GM23338 (cell line): ENCODE results near the gene DDC. TPM values are rescaled to one million over a fixed set of nuclear protein-coding genes. Genes with fewer than 3 reads are reported as not detected.

Experiments used
- ATAC-seq: fragments of 200-7000 bp; cut with Tn5 transposase; 3 replicates; pipeline ENCODE4 v1.9.1; 2020
- DNase-seq: peaks from one replicate; pipeline ENCODE4 v3.0.0-alpha.2; 2015; ENCODE audit warnings: low spot score
- H2AFZ ChIP-seq: fragments of 200-600 bp; sonication (generic); 2 replicates; pipeline ENCODE4 v1.8.0; 2016; ENCODE audit warnings: antibody characterized with exemption, mild to moderate bottlenecking, moderate library complexity
- H3F3A ChIP-seq: fragments of 200-600 bp; sonication (generic); replicated peaks from 2 replicates; pipeline ENCODE4 v1.8.0; 2017; ENCODE audit warnings: antibody characterized with exemption, mixed run types, low read depth
- H3K27ac ChIP-seq: fragments of 200-600 bp; sonication (generic); 2 replicates; pipeline ENCODE4 v1.6.1; 2016; ENCODE audit warnings: low read depth
- H3K27me3 ChIP-seq: fragments of 200-600 bp; sonication (generic); 2 replicates; pipeline ENCODE4 v1.8.0; 2016; ENCODE audit warnings: mild to moderate bottlenecking, mixed run types, moderate library complexity; ENCODE audit not compliant: insufficient read depth
- H3K36me3 ChIP-seq: fragments of 200-600 bp; sonication (generic); 2 replicates; pipeline ENCODE4 v1.8.0; 2016; ENCODE audit warnings: mild to moderate bottlenecking; ENCODE audit not compliant: insufficient read depth
- H3K4me1 ChIP-seq: fragments of 200-600 bp; sonication (generic); 2 replicates; pipeline ENCODE4 v1.8.0; 2016; ENCODE audit warnings: mild to moderate bottlenecking, moderate library complexity; ENCODE audit not compliant: insufficient read depth
- H3K4me2 ChIP-seq: fragments of 200-600 bp; sonication (generic); 2 replicates; pipeline ENCODE4 v1.7.1; 2017; ENCODE audit warnings: mixed run types
- H3K4me3 ChIP-seq: fragments of 200-600 bp; sonication (generic); 2 replicates; pipeline ENCODE4 v1.6.1; 2016; ENCODE audit warnings: mixed run types
- H3K79me2 ChIP-seq: fragments of 200-600 bp; sonication (generic); replicated peaks from 2 replicates; pipeline ENCODE4 v1.8.0; 2017; ENCODE audit warnings: mild to moderate bottlenecking; ENCODE audit not compliant: insufficient read depth
- H3K9me2 ChIP-seq: fragments of 200-600 bp; sonication (generic); 2 replicates; pipeline ENCODE4 v1.8.0; 2017; ENCODE audit not compliant: insufficient read depth
- H4K20me1 ChIP-seq: fragments of 200-600 bp; sonication (generic); replicated peaks from 2 replicates; pipeline ENCODE4 v1.8.0; 2017; ENCODE audit warnings: mild to moderate bottlenecking; ENCODE audit not compliant: insufficient read depth
- H3K27ac Mint-ChIP-seq: 2 replicates; pipeline ENCODE4 v1.8.0; 2020; ENCODE audit warnings: inconsistent platforms, mild to moderate bottlenecking, moderate library complexity, mixed read lengths
- H3K27me3 Mint-ChIP-seq: 3 replicates; pipeline ENCODE4 v1.8.0; 2022; ENCODE audit warnings: low read depth, mild to moderate bottlenecking, moderate library complexity, mixed read lengths, inconsistent platforms; ENCODE audit not compliant: insufficient read depth, poor library complexity
- H3K36me3 Mint-ChIP-seq: 3 replicates; pipeline ENCODE4 v1.8.0; 2021; ENCODE audit warnings: low read depth, mild to moderate bottlenecking, inconsistent platforms, moderate library complexity, mixed read lengths
- H3K4me1 Mint-ChIP-seq: 3 replicates; pipeline ENCODE4 v1.8.0; 2020; ENCODE audit warnings: mild to moderate bottlenecking, inconsistent platforms, mixed read lengths
- H3K4me3 Mint-ChIP-seq: 3 replicates; pipeline ENCODE4 v1.8.0; 2021; ENCODE audit warnings: moderate library complexity, mild to moderate bottlenecking, inconsistent platforms, mixed read lengths
- H3K9me3 Mint-ChIP-seq: 3 replicates; pipeline ENCODE4 v1.8.0; 2020; ENCODE audit warnings: moderate library complexity, mild to moderate bottlenecking, inconsistent platforms, mixed read lengths
- CREB1 ChIP-seq: fragments of 250-450 bp; sonication (Bioruptor Pico); IDR thresholded peaks from 2 replicates; pipeline ENCODE4 v1.5.0; 2020; ENCODE audit warnings: low read depth, mild to moderate bottlenecking, moderate library complexity
- CTCF ChIP-seq, 2 experiments: fragments of 200-600 bp in 1 of 2; sonication (generic) in 1 of 2; conservative IDR thresholded peaks; 2 replicates each; pipeline versions ENCODE4 v1.5.1 to v1.6.1; 2016 to 2017; ENCODE audit warnings: antibody characterized with exemption in 2 of 2, low read depth in 2 of 2, mild to moderate bottlenecking in 2 of 2, moderate library complexity in 1 of 2
- ETS1 ChIP-seq: IDR thresholded peaks from 2 replicates; pipeline ENCODE4 v1.6.1; 2016; ENCODE audit warnings: antibody characterized with exemption
- EZH2 ChIP-seq: fragments of 200-600 bp; sonication (generic); IDR thresholded peaks from one replicate; pipeline ENCODE4 v1.8.0; 2017; ENCODE audit warnings: antibody characterized with exemption, mild to moderate bottlenecking, low read depth; ENCODE audit not compliant: unreplicated experiment
- EZH2phosphoT487 ChIP-seq: fragments of 200-600 bp; sonication (generic); IDR thresholded peaks from one replicate; pipeline ENCODE4 v1.8.1; 2018; ENCODE audit warnings: antibody characterized with exemption; ENCODE audit not compliant: unreplicated experiment
- JUNB ChIP-seq: IDR thresholded peaks from one replicate; pipeline ENCODE4 v1.6.1; 2016; ENCODE audit warnings: antibody characterized with exemption; ENCODE audit not compliant: unreplicated experiment
- NANOG ChIP-seq: IDR thresholded peaks from 2 replicates; pipeline ENCODE4 v1.6.1; 2016; ENCODE audit warnings: antibody characterized with exemption, borderline replicate concordance
- POLR2AphosphoS5 ChIP-seq: IDR thresholded peaks from 2 replicates; pipeline ENCODE4 v1.6.1; 2016; ENCODE audit warnings: antibody characterized with exemption, low read depth
- REST ChIP-seq: IDR thresholded peaks from one replicate; pipeline ENCODE4 v1.6.1; 2018; ENCODE audit warnings: antibody characterized with exemption; ENCODE audit not compliant: unreplicated experiment
- STAT1 ChIP-seq: IDR thresholded peaks from one replicate; pipeline ENCODE4 v1.6.1; 2016; ENCODE audit warnings: antibody characterized with exemption; ENCODE audit not compliant: unreplicated experiment
- ZNF114 ChIP-seq: fragments of 250-450 bp; sonication (Bioruptor Pico); IDR thresholded peaks from 2 replicates; pipeline ENCODE4 v1.5.0; 2020; ENCODE audit warnings: mild to moderate bottlenecking, moderate library complexity
- ZNF331 ChIP-seq: fragments of 250-450 bp; sonication (Bioruptor Pico); IDR thresholded peaks from 2 replicates; pipeline ENCODE4 v1.5.0; 2020; ENCODE audit warnings: low read depth, mild to moderate bottlenecking, moderate library complexity
- ZNF462 ChIP-seq: fragments of 250-450 bp; sonication (Bioruptor Pico); IDR thresholded peaks from 2 replicates; pipeline ENCODE4 v1.5.0; 2020; ENCODE audit warnings: mild to moderate bottlenecking, moderate library complexity
- polyA plus RNA-seq: library from polyadenylated mRNA; unstranded; fragments of >200 nt; fragmentation: Nextera tagmentation; extraction: Ambion mirVana; gene quantifications from 2 replicates; pipeline ENCODE4 v1.2.1, GENCODE V29; 2016
- total RNA-seq: library from RNA; depleted of rRNA; stranded (reverse); fragments of >200 nt; shearing (Covaris generic); gene quantifications from 2 replicates; pipeline ENCODE4 v1.2.3, GENCODE V29; 2014

Gene DDC
- total and polyA plus RNA-seq, 2 experiments from 2014 or later, result not detected

GRCh38 chr7:50477640-50478039, 87.6 kb downstream of the DDC start:
- Histone ChIP-seq H3K27ac (no peak overlapping the region), H3K79me2 (no peaks in the 10 kb centered on the region), H3F3A (no peaks in the 10 kb centered on the region), H3K9me2 (no peaks in the 10 kb centered on the region), H3K36me3 (no peaks in the 10 kb centered on the region), H4K20me1 (no peaks in the 10 kb centered on the region), H2AFZ (no peak overlapping the region), H3K4me3 (no peak overlapping the region), H3K27me3 (no peaks in the 10 kb centered on the region), H3K4me2 (no peak overlapping the region), H3K4me1 (no peaks in the 10 kb centered on the region)
- ATAC-seq (no peak), DNase-seq (no peak)
- TF ChIP-seq NANOG, result no peak
- TF ChIP-seq CREB1 (CRISPR knock-in tag), result no peak
- TF ChIP-seq ZNF331 (CRISPR knock-in tag), result no peak
- no peak for TF ChIP-seq ZNF462 (CRISPR knock-in tag)
- no peak for TF ChIP-seq CTCF (conservative IDR thresholded peaks at IDR 0.05; ENCODE audit: low read depth in 2 of 2)
- no peak for TF ChIP-seq POLR2AphosphoS5
- TF ChIP-seq ETS1, result no peak
- no peak for TF ChIP-seq JUNB
- TF ChIP-seq EZH2phosphoT487, result no peak
- TF ChIP-seq EZH2, result no peak
- TF ChIP-seq STAT1, result no peak
- no peak for TF ChIP-seq REST
- TF ChIP-seq ZNF114, result no peak
- H3K4me3 Mint-ChIP-seq, result no peak overlapping the region
- no peaks in the 10 kb centered on the region for H3K9me3 Mint-ChIP-seq
- H3K27me3 Mint-ChIP-seq, result peaks cover 9% of the 10 kb centered on the region
- H3K4me1 Mint-ChIP-seq, result peaks cover 10% of the 10 kb centered on the region; the same call in 2 of the 3 replicates
- H3K27ac Mint-ChIP-seq, result no peak overlapping the region
- H3K36me3 Mint-ChIP-seq, result no peaks in the 10 kb centered on the region
